Naive thymus-derived CD4-positive, alpha-beta T cell (primary cell): ENCODE measurements around the gene BRI3BP. TPM values are rescaled to one million over a fixed set of nuclear protein-coding genes. Genes with fewer than 3 reads are reported as not detected.
"Not testable (repeated sequence)": the region's sequence is repeated elsewhere in the genome, so short reads cannot be mapped to it uniquely, and the experiment has no call there.

Experiments used
- ATAC-seq: fragments of 150-1000 bp; cut with Tn5 transposase; 2 replicates; pipeline ENCODE4 v1.10.0; 2021; ENCODE audit warnings: mild to moderate bottlenecking, moderate library complexity
- CTCF ChIA-PET: fragments of 350-600 bp; sonication (Branson Sonifier 250); formaldehyde crosslinking; loops from one replicate; lab custom pipeline; 2021; ENCODE audit warnings: antibody characterized with exemption; lab: Charles Lee
- POLR2A ChIA-PET: fragments of 350-600 bp; sonication (Branson Sonifier 250); formaldehyde crosslinking; loops from one replicate; lab custom pipeline; 2021; ENCODE audit warnings: antibody characterized with exemption, inconsistent platforms; lab: Charles Lee
- DNase-seq, 9 donors: peaks; one replicate each; pipeline versions ENCODE4 v3.0.0 to v3.0.0-alpha.2; 2020 to 2022; ENCODE audit warnings: mixed read lengths in 1 of 9
- H3K27ac ChIP-seq: one replicate; pipeline ENCODE4 v1.7.0; 2013; ENCODE audit warnings: mild to moderate bottlenecking, low read depth, low read length, moderate library complexity
- H3K27me3 ChIP-seq, 2 donors: one replicate each; pipeline ENCODE4 v1.7.0; 2013; ENCODE audit warnings: low read length in 2 of 2, mild to moderate bottlenecking in 2 of 2, moderate library complexity in 2 of 2; ENCODE audit not compliant: control insufficient read depth in 2 of 2, insufficient read depth in 2 of 2
- H3K36me3 ChIP-seq, 3 experiments: 1 replicate in 2 of 3; 2 replicates in 1 of 3; pipeline ENCODE4 v1.7.0; 2013; ENCODE audit warnings: low read length in 3 of 3, mild to moderate bottlenecking in 3 of 3, moderate library complexity in 1 of 3; ENCODE audit not compliant: insufficient read depth in 3 of 3, control insufficient read depth in 2 of 3
- H3K4me1 ChIP-seq, 2 donors: one replicate each; pipeline ENCODE4 v1.7.0; 2013; ENCODE audit warnings: low read length in 2 of 2, mild to moderate bottlenecking in 2 of 2, moderate library complexity in 1 of 2; ENCODE audit not compliant: control insufficient read depth in 2 of 2, insufficient read depth in 2 of 2
- H3K4me3 ChIP-seq: 2 replicates; pipeline ENCODE4 v1.7.0; 2013; ENCODE audit warnings: mild to moderate bottlenecking, low read length
- H3K9me3 ChIP-seq, 3 experiments: 1 replicate in 2 of 3; 2 replicates in 1 of 3; pipeline ENCODE4 v1.7.0; 2013; ENCODE audit warnings: low read length in 3 of 3; ENCODE audit not compliant: control insufficient read depth in 2 of 3
- H3K27ac Mint-ChIP-seq, 9 donors: one replicate each; pipeline ENCODE4 v1.8.0; 2020 to 2022; ENCODE audit warnings: mixed read lengths in 9 of 9, mild to moderate bottlenecking in 8 of 9, moderate library complexity in 5 of 9, inconsistent platforms in 2 of 9
- H3K27me3 Mint-ChIP-seq, 5 donors: one replicate each; pipeline ENCODE4 v1.8.0; 2021 to 2022; ENCODE audit warnings: mixed read lengths in 5 of 5, mild to moderate bottlenecking in 1 of 5
- H3K36me3 Mint-ChIP-seq, 5 donors: one replicate each; pipeline ENCODE4 v1.8.0; 2020 to 2022; ENCODE audit warnings: mixed read lengths in 5 of 5, mild to moderate bottlenecking in 3 of 5, inconsistent platforms in 1 of 5
- H3K4me1 Mint-ChIP-seq, 7 donors: one replicate each; pipeline ENCODE4 v1.8.0; 2020 to 2022; ENCODE audit warnings: mixed read lengths in 7 of 7, mild to moderate bottlenecking in 3 of 7, inconsistent platforms in 1 of 7
- H3K4me3 Mint-ChIP-seq, 10 donors: one replicate each; pipeline ENCODE4 v1.8.0; 2020 to 2022; ENCODE audit warnings: mild to moderate bottlenecking in 10 of 10, mixed read lengths in 10 of 10, moderate library complexity in 6 of 10, inconsistent platforms in 2 of 10
- H3K9me3 Mint-ChIP-seq, 11 donors: one replicate each; pipeline ENCODE4 v1.8.0; 2020 to 2022; ENCODE audit warnings: mixed read lengths in 11 of 11, mild to moderate bottlenecking in 4 of 11, inconsistent platforms in 1 of 11, moderate library complexity in 1 of 11
- intact Hi-C, 2 donors: fragments of 100-400 bp; cut with micrococcal nuclease; formaldehyde crosslinking; loops; one replicate each; pipeline ENCODE4 v1.15.1; 2023
- polyA plus RNA-seq, 2 donors: library from polyadenylated mRNA; unstranded; fragments of 300-500 nt; fragmentation: Illumina TruSeq; gene quantifications; one replicate each; pipeline ENCODE4 v1.2.3, GENCODE V29; 2021
- total RNA-seq, 6 experiments: library from RNA in 5 of 6; stranded (reverse) in 5 of 6; gene quantifications; 1 replicate in 5 of 6; 2 replicates in 1 of 6; pipeline ENCODE4 v1.2.3 and lab custom pipeline; 2021 to 2026

The BRI3BP gene
- total and polyA plus RNA-seq, 7 experiments from 2014 or later, result 2.7 to 19.8 (median 5.8) TPM

GRCh38 chr12:125070112-125070511, 76.7 kb downstream of the BRI3BP start:
- Mint-ChIP-seq H3K27me3 (no peaks in the 10 kb centered on the region), H3K4me1 (peaks cover 9 to 17% (median 13%) of the 10 kb centered on the region in 7 donors), H3K9me3 (no peaks in the 10 kb centered on the region), H3K4me3 (no peak overlapping the region), H3K27ac (no peak overlapping the region), H3K36me3 (peaks cover 0 to 10% (median 9%) of the 10 kb centered on the region in 5 donors)
- CTCF ChIA-PET, result interaction anchor here (0.5 to 0.6 kb wide), 2 partner anchors 9 to 165 kb away, joined by 3 to 4 read pairs; no protein-coding TSS in a partner anchor
- peaks cover 0 to 4% (median 0%) of the 10 kb centered on the region in 3 experiments for H3K36me3 ChIP-seq
- H3K27me3 ChIP-seq, result no peaks in the 10 kb centered on the region
- ATAC-seq (no peak), DNase-seq (no peak)
- H3K27ac ChIP-seq, result no peak overlapping the region
- H3K9me3 ChIP-seq, result no peaks in the 10 kb centered on the region
- no peak overlapping the region for H3K4me3 ChIP-seq
- intact Hi-C loops, result no loop called here
- no peaks in the 10 kb centered on the region for H3K4me1 ChIP-seq
- POLR2A ChIA-PET, result no interaction called here

- Mint-ChIP-seq H3K27me3 (no peaks in the 10 kb centered on the region), H3K9me3 (no peaks in the 10 kb centered on the region), H3K4me3 (no peak overlapping the region), H3K36me3 (peaks cover under 1 to 12% (median 9%) of the 10 kb centered on the region in 5 donors), H3K27ac (peak overlapping the region in 1 of 9 donors; percentile 59), H3K4me1 (peaks cover 9 to 17% (median 13%) of the 10 kb centered on the region in 7 donors)
- Histone ChIP-seq H3K4me3 (no peak overlapping the region), H3K36me3 (peaks cover 0 to 1% (median 0%) of the 10 kb centered on the region in 3 experiments), H3K27ac (no peak overlapping the region), H3K9me3 (no peaks in the 10 kb centered on the region), H3K27me3 (no peaks in the 10 kb centered on the region), H3K4me1 (no peaks in the 10 kb centered on the region)
- DNase-seq (no peak), ATAC-seq (no peak)
- ChIA-PET CTCF (interaction anchor here (0.5 kb wide), 1 partner anchor 165 kb away, joined by 3 read pairs; no protein-coding TSS in a partner anchor), POLR2A (no interaction called here)
- intact Hi-C loops, result no loop called here
Measured at GRCh38 chr12:125070661-125071390, 77.4 kb downstream of the BRI3BP start.

- H3K36me3 Mint-ChIP-seq, result peaks cover 7 to 19% (median 14%) of the 10 kb centered on the region in 5 donors
Measured at GRCh38 chr12:125071456-125071855, 78.0 kb downstream of the BRI3BP start.

GRCh38 chr12:125072496-125072895, 79.1 kb downstream of the BRI3BP start:
- ATAC-seq (no peak), DNase-seq (no peak)
- Mint-ChIP-seq H3K9me3 (no peaks in the 10 kb centered on the region), H3K36me3 (peaks cover 8 to 24% (median 11%) of the 10 kb centered on the region in 5 donors), H3K27me3 (no peaks in the 10 kb centered on the region), H3K4me1 (peaks cover 0 to 3% (median 0%) of the 10 kb centered on the region in 7 donors), H3K4me3 (no peak overlapping the region), H3K27ac (no peak overlapping the region)
- H3K4me1 ChIP-seq, result no peaks in the 10 kb centered on the region
- ChIA-PET POLR2A (no interaction called here), CTCF (no interaction called here)
- H3K4me3 ChIP-seq, result no peak overlapping the region
- no peak overlapping the region for H3K27ac ChIP-seq
- intact Hi-C loops, result no loop called here
- no peaks in the 10 kb centered on the region for H3K9me3 ChIP-seq
- peaks cover 0 to 12% (median 0%) of the 10 kb centered on the region in 3 experiments for H3K36me3 ChIP-seq
- no peaks in the 10 kb centered on the region for H3K27me3 ChIP-seq

More at GRCh38 chr12:125071456-125071855, 78.0 kb downstream of the BRI3BP start:
- Mint-ChIP-seq H3K4me3 (no peak overlapping the region), H3K27me3 (no peaks in the 10 kb centered on the region), H3K4me1 (peaks cover 7 to 13% (median 9%) of the 10 kb centered on the region in 7 donors), H3K27ac (peak overlapping the region in 2 of 9 donors; percentile 16 to 59), H3K9me3 (no peaks in the 10 kb centered on the region)
- CTCF ChIA-PET, result no interaction called here
- Histone ChIP-seq H3K4me3 (no peak overlapping the region), H3K27me3 (no peaks in the 10 kb centered on the region), H3K9me3 (no peaks in the 10 kb centered on the region), H3K36me3 (peaks cover 0 to 8% (median 0%) of the 10 kb centered on the region in 3 experiments), H3K27ac (no peak overlapping the region), H3K4me1 (no peaks in the 10 kb centered on the region)
- POLR2A ChIA-PET, result no interaction called here
- no peak for ATAC-seq
- intact Hi-C loops, result no loop called here
- no peak for DNase-seq

GRCh38 chr12:125074294-125074693, 80.8 kb downstream of the BRI3BP start:
- peaks cover 0 to 24% (median 5%) of the 10 kb centered on the region in 3 experiments for H3K36me3 ChIP-seq
- H3K9me3 ChIP-seq, ATAC-seq, H3K27me3 Mint-ChIP-seq, intact Hi-C loops, H3K4me3 ChIP-seq, CTCF ChIA-PET, POLR2A ChIA-PET, H3K4me3 Mint-ChIP-seq, DNase-seq, H3K27ac Mint-ChIP-seq, H3K27me3 ChIP-seq, H3K4me1 Mint-ChIP-seq, H3K4me1 ChIP-seq, H3K9me3 Mint-ChIP-seq, H3K27ac ChIP-seq: not testable (repeated sequence)
- peaks cover 8 to 34% (median 18%) of the 10 kb centered on the region in 5 donors for H3K36me3 Mint-ChIP-seq

- peaks cover 0 to 7% (median 0%) of the 10 kb centered on the region in 7 donors for H3K4me1 Mint-ChIP-seq
- ChIA-PET POLR2A (no interaction called here), CTCF (interaction anchor here (0.6 kb wide), 1 partner anchor 53 kb away, joined by 3 read pairs; no protein-coding TSS in a partner anchor)
- peaks cover 14 to 43% (median 18%) of the 10 kb centered on the region in 5 donors for H3K36me3 Mint-ChIP-seq
- H3K4me3 Mint-ChIP-seq, result no peak overlapping the region
- no peaks in the 10 kb centered on the region for H3K9me3 Mint-ChIP-seq
- no peaks in the 10 kb centered on the region for H3K9me3 ChIP-seq
- H3K4me1 ChIP-seq, result no peaks in the 10 kb centered on the region
- no peak for ATAC-seq
- DNase-seq, result no peak
- intact Hi-C loops, result no loop called here
- H3K27me3 Mint-ChIP-seq, result no peaks in the 10 kb centered on the region
- no peaks in the 10 kb centered on the region for H3K27me3 ChIP-seq
- peaks cover 0 to 24% (median 5%) of the 10 kb centered on the region in 3 experiments for H3K36me3 ChIP-seq
- no peak overlapping the region for H3K27ac Mint-ChIP-seq
- H3K4me3 ChIP-seq, result no peak overlapping the region
- H3K27ac ChIP-seq, result no peak overlapping the region
Measured at GRCh38 chr12:125076103-125076502, 82.7 kb downstream of the BRI3BP start.
